Uterus (tissue), 4 donors: ENCODE measurements around the gene PRKG1. TPM values are rescaled to one million over a fixed set of nuclear protein-coding genes. Genes with fewer than 3 reads are reported as not detected.
"Not testable (repeated sequence)": the region's sequence is repeated elsewhere in the genome, so short reads cannot be mapped to it uniquely, and the experiment has no call there.

Source experiments
- DNase-seq, 2 donors: peaks; one replicate each; pipeline ENCODE4 v3.0.0-alpha.2; 2019 to 2020
- H3K27ac ChIP-seq, 2 donors: fragments of 200-600 bp; sonication (generic); 1 replicate in 1 of 2; 2 replicates in 1 of 2; pipeline ENCODE4 v1.5.1; 2016 to 2018
- H3K27me3 ChIP-seq, 2 donors: fragments of 200-600 bp; sonication (generic); one replicate each; pipeline ENCODE4 v1.5.1; 2018 to 2019; ENCODE audit warnings: control low read depth in 1 of 2
- H3K36me3 ChIP-seq, 2 donors: fragments of 200-600 bp; sonication (generic); one replicate each; pipeline ENCODE4 v1.5.1; 2019; ENCODE audit warnings: control low read depth in 1 of 2
- H3K4me1 ChIP-seq, 2 donors: fragments of 200-600 bp; sonication (generic); one replicate each; pipeline ENCODE4 v1.5.1; 2018 to 2019; ENCODE audit warnings: control low read depth in 1 of 2
- H3K4me3 ChIP-seq, 2 donors: fragments of 200-600 bp; sonication (generic); 1 replicate in 1 of 2; 2 replicates in 1 of 2; pipeline ENCODE4 v1.5.1; 2018 to 2019; ENCODE audit warnings: mild to moderate bottlenecking in 1 of 2
- H3K9me3 ChIP-seq, 2 donors: fragments of 200-600 bp; sonication (generic); one replicate each; pipeline ENCODE4 v1.5.1; 2019; ENCODE audit warnings: control low read depth in 1 of 2
- POLR2A ChIP-seq, 2 donors: fragments of 450-650 bp; IDR thresholded peaks; one replicate each; pipeline ENCODE4 v1.6.1; 2016; ENCODE audit warnings: antibody characterized with exemption in 2 of 2, mild to moderate bottlenecking in 1 of 2, moderate library complexity in 1 of 2
- intact Hi-C: fragments of 100-400 bp; cut with DNase I; formaldehyde crosslinking; loops from one replicate; pipeline ENCODE4 v1.15.1; 2023; ENCODE audit warnings: low total_unique reads
- total RNA-seq, 4 donors: library from RNA; depleted of rRNA in 3 of 4; stranded (reverse); fragments of >200 nt in 3 of 4; gene quantifications; one replicate each; pipeline versions ENCODE4 v1.1.0 to v1.2.4, GENCODE V29; 2014 to 2023
- TF ChIP-seq, protein P1 (sequence below), 4 experiments: fragments of 200-600 bp in 2 of 4; fragments of 450-650 bp in 2 of 4; sonication (generic) in 2 of 4; IDR thresholded peaks; one replicate each; pipeline ENCODE4 v1.5.1; 2016 to 2019; ENCODE audit warnings: antibody characterized with exemption in 4 of 4, mild to moderate bottlenecking in 2 of 4, moderate library complexity in 1 of 4
- donor health status: DM: yes; HTN: yes; CAD: no.

Gene PRKG1
- total RNA-seq, 4 donors from 2014 or later, result 32.4 to 136 (median 69.6) TPM

DNA sequence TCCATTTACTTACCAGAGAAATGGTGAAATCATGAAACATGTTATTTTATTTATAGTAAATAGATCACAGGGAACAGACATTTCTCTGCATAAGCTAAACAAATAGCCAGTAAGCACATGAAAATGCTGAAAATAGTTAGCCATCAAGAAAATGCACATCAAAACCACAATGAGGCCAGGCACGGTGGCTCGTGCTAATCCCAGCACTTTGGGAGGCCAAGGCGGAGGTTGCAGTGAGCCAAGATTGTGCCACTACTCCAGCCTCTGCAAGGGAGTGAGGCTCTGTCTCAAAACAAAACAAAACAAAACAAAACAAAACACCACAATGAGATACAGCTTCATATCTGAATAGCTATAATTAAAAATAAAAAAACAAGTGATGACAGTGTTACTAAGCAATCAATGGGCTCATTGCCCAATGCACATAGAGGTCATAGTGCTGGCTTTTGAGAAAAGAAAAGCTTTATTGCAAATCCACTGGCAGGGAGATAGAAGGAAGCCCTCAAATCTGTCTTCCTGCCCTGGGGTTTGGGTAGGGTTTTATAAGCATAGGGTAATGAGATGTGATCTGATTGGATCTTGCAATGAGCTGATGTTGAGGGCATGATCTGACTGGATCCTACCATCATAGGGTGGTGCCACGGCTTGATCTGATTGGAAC is 608.9 kb downstream of the PRKG1 start:
- no peak overlapping the region for H3K27ac ChIP-seq

DNA sequence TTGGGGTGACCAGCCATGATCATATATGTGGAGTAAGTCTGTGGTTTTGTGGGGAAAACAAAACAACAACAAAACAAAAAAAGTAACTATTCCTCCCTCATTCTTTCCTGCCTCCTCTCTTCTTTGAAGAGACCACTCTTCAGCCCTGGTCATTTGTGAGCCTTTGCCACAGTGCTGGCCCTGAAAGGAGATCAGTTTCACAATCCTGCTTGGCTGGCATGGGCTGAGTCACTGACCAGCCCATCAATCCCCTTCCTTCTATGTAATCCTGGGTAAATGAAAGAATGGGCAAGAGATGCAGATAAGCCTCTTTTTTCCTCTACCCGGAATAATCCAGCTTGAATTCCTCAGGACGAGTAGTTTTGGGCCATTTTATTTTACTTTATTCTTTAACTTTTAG is 611.5 kb downstream of the PRKG1 start:
- Histone ChIP-seq H3K9me3 (no peaks in the 10 kb centered on the region), H3K27me3 (no peaks in the 10 kb centered on the region), H3K4me3 (no peak overlapping the region), H3K4me1 (peaks cover 5 to 6% of the 10 kb centered on the region in 2 donors), H3K36me3 (no peaks in the 10 kb centered on the region), H3K27ac (no peak overlapping the region)
- TF ChIP-seq, protein P1, sequence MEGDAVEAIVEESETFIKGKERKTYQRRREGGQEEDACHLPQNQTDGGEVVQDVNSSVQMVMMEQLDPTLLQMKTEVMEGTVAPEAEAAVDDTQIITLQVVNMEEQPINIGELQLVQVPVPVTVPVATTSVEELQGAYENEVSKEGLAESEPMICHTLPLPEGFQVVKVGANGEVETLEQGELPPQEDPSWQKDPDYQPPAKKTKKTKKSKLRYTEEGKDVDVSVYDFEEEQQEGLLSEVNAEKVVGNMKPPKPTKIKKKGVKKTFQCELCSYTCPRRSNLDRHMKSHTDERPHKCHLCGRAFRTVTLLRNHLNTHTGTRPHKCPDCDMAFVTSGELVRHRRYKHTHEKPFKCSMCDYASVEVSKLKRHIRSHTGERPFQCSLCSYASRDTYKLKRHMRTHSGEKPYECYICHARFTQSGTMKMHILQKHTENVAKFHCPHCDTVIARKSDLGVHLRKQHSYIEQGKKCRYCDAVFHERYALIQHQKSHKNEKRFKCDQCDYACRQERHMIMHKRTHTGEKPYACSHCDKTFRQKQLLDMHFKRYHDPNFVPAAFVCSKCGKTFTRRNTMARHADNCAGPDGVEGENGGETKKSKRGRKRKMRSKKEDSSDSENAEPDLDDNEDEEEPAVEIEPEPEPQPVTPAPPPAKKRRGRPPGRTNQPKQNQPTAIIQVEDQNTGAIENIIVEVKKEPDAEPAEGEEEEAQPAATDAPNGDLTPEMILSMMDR (IDR thresholded peaks at IDR 0.05), result no peak
- TF ChIP-seq POLR2A (IDR thresholded peaks at IDR 0.05), result no peak
- intact Hi-C loops, result no loop called here
- DNase-seq, result no peak

More for the DNA sequence above, 608.9 kb downstream of the PRKG1 start:
- Histone ChIP-seq H3K36me3 (no peaks in the 10 kb centered on the region), H3K27me3 (peaks cover 0 to under 1% of the 10 kb centered on the region in 2 donors), H3K4me3 (no peak overlapping the region), H3K4me1 (peaks cover 5 to 6% of the 10 kb centered on the region in 2 donors), H3K9me3 (no peaks in the 10 kb centered on the region)
- DNase-seq, result no peak
- TF ChIP-seq POLR2A (IDR thresholded peaks at IDR 0.05), result no peak
- TF ChIP-seq, protein P1 (IDR thresholded peaks at IDR 0.05), result no peak
- intact Hi-C loops, result no loop called here

DNA sequence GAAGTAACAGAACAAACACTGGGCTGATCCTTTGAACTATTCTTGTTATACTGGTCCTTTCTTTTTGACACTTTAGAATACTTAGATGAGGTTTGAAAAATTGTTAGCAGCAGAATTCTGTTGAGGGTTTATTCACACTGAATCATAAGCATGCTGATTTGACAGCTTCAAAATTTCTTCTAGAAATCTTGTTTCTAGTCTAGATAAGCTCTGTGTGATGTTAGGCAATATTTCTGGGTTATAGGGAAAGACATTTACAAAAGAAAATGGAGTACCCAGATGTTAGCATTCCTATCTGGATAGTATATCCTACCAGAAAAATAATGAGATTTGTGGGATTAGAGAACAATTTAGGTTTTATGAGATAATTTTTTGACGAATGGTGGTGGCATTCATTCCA is 613.0 kb downstream of the PRKG1 start:
- H3K4me1 ChIP-seq, result peaks cover 5% of the 10 kb centered on the region in 2 donors
- no peak for DNase-seq
- H3K9me3 ChIP-seq, result no peaks in the 10 kb centered on the region
- TF ChIP-seq, protein P1 (IDR thresholded peaks at IDR 0.05), result no peak
- TF ChIP-seq POLR2A (IDR thresholded peaks at IDR 0.05), result no peak
- H3K4me3 ChIP-seq, result no peak overlapping the region
- intact Hi-C loops, result no loop called here
- H3K27me3 ChIP-seq, result no peaks in the 10 kb centered on the region
- H3K27ac ChIP-seq, result no peak overlapping the region
- H3K36me3 ChIP-seq, result no peaks in the 10 kb centered on the region

DNA sequence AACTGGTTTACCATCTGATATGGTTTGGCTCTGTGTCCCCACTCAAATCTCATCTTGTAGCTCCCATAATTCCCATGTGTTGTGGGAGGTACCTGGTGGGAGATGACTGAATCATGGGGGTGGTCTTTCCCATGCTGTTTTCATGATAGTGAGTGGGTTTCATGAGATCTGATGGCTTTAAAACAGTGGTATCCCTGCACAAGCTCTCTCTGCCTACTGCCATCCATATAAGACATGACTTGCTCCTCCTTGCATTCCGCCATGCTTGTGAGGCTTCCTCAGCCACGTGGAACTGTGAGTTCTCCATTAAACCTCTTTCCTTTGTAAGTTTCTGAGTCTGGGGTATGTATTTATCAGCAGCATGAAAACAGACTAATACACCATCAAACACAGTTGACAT is 614.5 kb downstream of the PRKG1 start:
- H3K27me3 ChIP-seq, DNase-seq, H3K36me3 ChIP-seq, H3K4me3 ChIP-seq, H3K9me3 ChIP-seq, intact Hi-C loops, H3K4me1 ChIP-seq, H3K27ac ChIP-seq: not testable (repeated sequence)

DNA sequence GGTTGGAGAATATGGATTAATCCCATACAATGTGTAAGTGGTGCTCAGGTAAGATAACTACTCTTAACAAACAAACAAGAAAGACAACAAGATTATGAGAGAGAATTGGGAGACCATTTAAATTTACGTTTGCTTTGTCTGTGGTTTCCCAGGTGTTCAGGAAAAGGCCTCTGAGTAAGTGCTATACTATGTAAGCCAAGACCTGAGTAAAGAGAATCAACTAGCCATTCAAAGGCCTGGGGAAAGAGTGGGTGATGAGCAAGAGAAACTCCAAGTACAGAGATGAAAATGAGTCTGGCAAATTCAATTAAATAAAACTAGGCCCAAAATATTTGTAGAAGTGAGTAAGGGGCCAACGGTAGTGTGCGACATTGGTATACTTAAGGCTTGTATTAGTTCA is 615.2 kb downstream of the PRKG1 start:
- DNase-seq, result no peak
- Histone ChIP-seq H3K4me3 (no peak overlapping the region), H3K27me3 (no peaks in the 10 kb centered on the region), H3K4me1 (no peaks in the 10 kb centered on the region), H3K36me3 (no peaks in the 10 kb centered on the region), H3K9me3 (no peaks in the 10 kb centered on the region), H3K27ac (no peak overlapping the region)
- TF ChIP-seq, protein P1 (IDR thresholded peaks at IDR 0.05), result no peak
- no peak for TF ChIP-seq POLR2A (IDR thresholded peaks at IDR 0.05)
- intact Hi-C loops, result no loop called here

DNA sequence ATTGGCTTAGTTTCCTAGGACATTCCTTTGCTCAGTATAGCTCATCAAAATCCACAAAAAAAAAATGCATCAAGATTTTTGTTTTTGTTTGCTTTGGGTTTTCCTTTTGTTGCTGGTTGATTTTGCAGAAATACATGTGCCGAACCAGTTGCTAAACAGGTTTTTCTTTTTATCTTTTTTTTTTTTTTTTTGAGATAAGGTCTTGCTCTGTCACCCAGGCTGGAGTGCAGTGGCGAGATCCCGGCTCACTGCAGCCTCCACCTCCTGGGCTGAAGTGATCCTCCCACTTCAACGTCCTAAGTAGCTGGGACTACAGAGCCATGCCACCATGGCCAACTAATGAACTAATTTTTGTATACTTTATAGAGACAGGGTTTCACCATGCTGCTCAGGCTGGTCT is 616.8 kb downstream of the PRKG1 start:
- no peak overlapping the region for H3K27ac ChIP-seq
- no peaks in the 10 kb centered on the region for H3K4me1 ChIP-seq
- H3K4me3 ChIP-seq, result no peak overlapping the region
- intact Hi-C loops, result no loop called here
- TF ChIP-seq, protein P1 (IDR thresholded peaks at IDR 0.05), result no peak
- TF ChIP-seq POLR2A (IDR thresholded peaks at IDR 0.05), result no peak
- no peaks in the 10 kb centered on the region for H3K36me3 ChIP-seq
- no peak for DNase-seq
- H3K27me3 ChIP-seq, result no peaks in the 10 kb centered on the region
- H3K9me3 ChIP-seq, result no peaks in the 10 kb centered on the region
